ENCODE results near the gene C2orf49. TPM values are rescaled to one million over a fixed set of nuclear protein-coding genes. Genes with fewer than 3 reads are reported as not detected.
A peak's percentile ranks its signal among the peaks of the same experiment; 100 is the strongest.

Gene C2orf49
- total RNA-seq, 2 donors from 2014 or later = 18.1 to 21.5 TPM

- Mint-ChIP-seq H3K27ac (no peak overlapping the region), H3K36me3 (ENCODE audit: low read depth) (peaks cover 2% of the 10 kb centered on the region), H3K27me3 (peaks cover 8% of the 10 kb centered on the region), H3K4me1 (no peaks in the 10 kb centered on the region), H3K4me3 (no peak overlapping the region)
- H3K9me3 ChIP-seq (ENCODE audit: control insufficient read depth, low read length, poor library complexity, severe bottlenecking) = no peaks in the 10 kb centered on the region
- DNase-seq = no peak
- no peak for ATAC-seq
These were observed 48.6 kb downstream of the C2orf49 start for GRCh38 chr2:105385731-105386540.

GRCh38 chr2:105387225-105387624 is 49.9 kb downstream of the C2orf49 start:
- Mint-ChIP-seq H3K27me3 (peaks cover 8% of the 10 kb centered on the region), H3K36me3 (ENCODE audit: low read depth) (peaks cover 2% of the 10 kb centered on the region), H3K27ac (no peak overlapping the region), H3K4me3 (no peak overlapping the region), H3K4me1 (no peaks in the 10 kb centered on the region)
- no peaks in the 10 kb centered on the region for H3K9me3 ChIP-seq (ENCODE audit: control insufficient read depth, low read length, poor library complexity, severe bottlenecking)
- DNase-seq = no peak
- no peak for ATAC-seq

GRCh38 chr2:105388971-105389381 is 51.6 kb downstream of the C2orf49 start:
- H3K4me3 Mint-ChIP-seq = no peak overlapping the region
- no peak for DNase-seq
- no peak overlapping the region for H3K27ac Mint-ChIP-seq
- no peaks in the 10 kb centered on the region for H3K4me1 Mint-ChIP-seq
- peaks cover 5% of the 10 kb centered on the region for H3K36me3 Mint-ChIP-seq (ENCODE audit: low read depth)
- peaks cover 13% of the 10 kb centered on the region for H3K27me3 Mint-ChIP-seq
- ATAC-seq = no peak
- H3K9me3 ChIP-seq (ENCODE audit: control insufficient read depth, low read length, poor library complexity, severe bottlenecking) = no peaks in the 10 kb centered on the region

- no peak for DNase-seq
- Mint-ChIP-seq H3K4me1 (no peaks in the 10 kb centered on the region), H3K27ac (no peak overlapping the region), H3K4me3 (no peak overlapping the region), H3K27me3 (peaks cover 13% of the 10 kb centered on the region), H3K36me3 (ENCODE audit: low read depth) (peaks cover 4% of the 10 kb centered on the region)
- no peak for ATAC-seq
- H3K9me3 ChIP-seq (ENCODE audit: control insufficient read depth, low read length, poor library complexity, severe bottlenecking) = no peaks in the 10 kb centered on the region
These were observed 53.1 kb downstream of the C2orf49 start for GRCh38 chr2:105390454-105390853.

- no peaks in the 10 kb centered on the region for H3K4me1 Mint-ChIP-seq
- H3K9me3 ChIP-seq (ENCODE audit: control insufficient read depth, low read length, poor library complexity, severe bottlenecking) = no peaks in the 10 kb centered on the region
- peaks cover 20% of the 10 kb centered on the region for H3K27me3 Mint-ChIP-seq
- no peak overlapping the region for H3K27ac Mint-ChIP-seq
- ATAC-seq = no peak
- H3K4me3 Mint-ChIP-seq = no peak overlapping the region
- no peak for DNase-seq
- peaks cover 4% of the 10 kb centered on the region for H3K36me3 Mint-ChIP-seq (ENCODE audit: low read depth)
These were observed 53.8 kb downstream of the C2orf49 start for GRCh38 chr2:105391058-105391627.

GRCh38 chr2:105391763-105392662 is 54.7 kb downstream of the C2orf49 start:
- DNase-seq (no peak), ATAC-seq (no peak)
- Mint-ChIP-seq H3K27ac (peak overlapping the region; percentile 32), H3K4me3 (no peak overlapping the region), H3K27me3 (peaks cover 25% of the 10 kb centered on the region), H3K4me1 (peaks cover 3% of the 10 kb centered on the region), H3K36me3 (ENCODE audit: low read depth) (peaks cover 4% of the 10 kb centered on the region)
- H3K9me3 ChIP-seq (ENCODE audit: control insufficient read depth, low read length, poor library complexity, severe bottlenecking) = no peaks in the 10 kb centered on the region

GRCh38 chr2:105393373-105394055 is 56.2 kb downstream of the C2orf49 start:
- DNase-seq (no peak), ATAC-seq (no peak)
- H3K9me3 ChIP-seq (ENCODE audit: control insufficient read depth, low read length, poor library complexity, severe bottlenecking) = no peaks in the 10 kb centered on the region
- no peak overlapping the region for H3K27ac Mint-ChIP-seq
- peaks cover 30% of the 10 kb centered on the region for H3K27me3 Mint-ChIP-seq
- H3K4me1 Mint-ChIP-seq = peaks cover 5% of the 10 kb centered on the region
- peaks cover 4% of the 10 kb centered on the region for H3K36me3 Mint-ChIP-seq (ENCODE audit: low read depth)
- H3K4me3 Mint-ChIP-seq = no peak overlapping the region

GRCh38 chr2:105394951-105395611 is 57.7 kb downstream of the C2orf49 start:
- Mint-ChIP-seq H3K4me3 (no peak overlapping the region), H3K27ac (no peak overlapping the region), H3K4me1 (peaks cover 7% of the 10 kb centered on the region), H3K36me3 (ENCODE audit: low read depth) (peaks cover 4% of the 10 kb centered on the region), H3K27me3 (peaks cover 37% of the 10 kb centered on the region)
- no peak for ATAC-seq
- H3K9me3 ChIP-seq (ENCODE audit: control insufficient read depth, low read length, poor library complexity, severe bottlenecking) = no peaks in the 10 kb centered on the region
- DNase-seq = no peak

GRCh38 chr2:105395691-105396090 is 58.4 kb downstream of the C2orf49 start:
- ATAC-seq = no peak
- Mint-ChIP-seq H3K27ac (no peak overlapping the region), H3K27me3 (peaks cover 37% of the 10 kb centered on the region), H3K4me1 (peaks cover 7% of the 10 kb centered on the region), H3K36me3 (ENCODE audit: low read depth) (peaks cover 4% of the 10 kb centered on the region), H3K4me3 (no peak overlapping the region)
- DNase-seq = no peak
- H3K9me3 ChIP-seq (ENCODE audit: control insufficient read depth, low read length, poor library complexity, severe bottlenecking) = no peaks in the 10 kb centered on the region

- Mint-ChIP-seq H3K36me3 (ENCODE audit: low read depth) (peaks cover 4% of the 10 kb centered on the region), H3K27ac (no peak overlapping the region), H3K4me1 (peaks cover 7% of the 10 kb centered on the region), H3K27me3 (peaks cover 39% of the 10 kb centered on the region), H3K4me3 (no peak overlapping the region)
- DNase-seq = no peak
- H3K9me3 ChIP-seq (ENCODE audit: control insufficient read depth, low read length, poor library complexity, severe bottlenecking) = no peaks in the 10 kb centered on the region
- ATAC-seq = no peak
These were observed 59.1 kb downstream of the C2orf49 start for GRCh38 chr2:105396254-105397024.

- H3K9me3 ChIP-seq (ENCODE audit: control insufficient read depth, low read length, poor library complexity, severe bottlenecking) = no peaks in the 10 kb centered on the region
- peaks cover 4% of the 10 kb centered on the region for H3K36me3 Mint-ChIP-seq (ENCODE audit: low read depth)
- DNase-seq (no peak), ATAC-seq (no peak)
- H3K4me3 Mint-ChIP-seq = no peak overlapping the region
- no peak overlapping the region for H3K27ac Mint-ChIP-seq
- H3K27me3 Mint-ChIP-seq = peaks cover 43% of the 10 kb centered on the region
- H3K4me1 Mint-ChIP-seq = peaks cover 7% of the 10 kb centered on the region
These were observed 59.8 kb downstream of the C2orf49 start for GRCh38 chr2:105397025-105397722.

Measured in T-helper 17 cell (primary cell).